Right lobe of liver (tissue), 4 donors: ENCODE measurements around the gene WDR75.

Experiments used
- CTCF ChIP-seq, 4 donors: fragments of 200-600 bp in 3 of 4; fragments of 450-650 bp in 1 of 4; IDR thresholded peaks; one replicate each; pipeline versions ENCODE4 v1.5.1 to v1.8.0; 2016 to 2022; ENCODE audit warnings: antibody characterized with exemption in 4 of 4, mild to moderate bottlenecking in 2 of 4
- POLR2A ChIP-seq: fragments of 450-650 bp; IDR thresholded peaks from one replicate; pipeline ENCODE4 v1.6.1; 2017; ENCODE audit warnings: antibody characterized with exemption, mild to moderate bottlenecking
- donor health status: DM: no; HTN: no; CAD: no.
- donor health status: DM: no; HTN: no; CAD: no.
- donor health status: DM: no; HTN: yes; CAD: no.

- no peak for TF ChIP-seq CTCF (IDR thresholded peaks at IDR 0.05)
- TF ChIP-seq POLR2A = no peak
Measured at GRCh38 chr2:189517847-189518535, 76.7 kb downstream of the WDR75 start.
